Sigmoid colon (tissue), 7 donors: Measurements from ENCODE around the gene GPC6. TPM values are rescaled to one million over a fixed set of nuclear protein-coding genes. Genes with fewer than 3 reads are reported as not detected.
A peak's percentile ranks its signal among the peaks of the same experiment; 100 is the strongest.

ENCODE experiments used
- DNase-seq: peaks from one replicate; pipeline ENCODE4 v3.0.0-alpha.2; 2019
- H3K27ac ChIP-seq, 4 donors: fragments of 200-600 bp; sonication (generic); one replicate each; pipeline ENCODE4 v1.5.1; 2016 to 2019; ENCODE audit warnings: mild to moderate bottlenecking in 1 of 4
- H3K27me3 ChIP-seq, 3 donors: fragments of 200-600 bp; sonication (generic); one replicate each; pipeline ENCODE4 v1.5.1; 2019; ENCODE audit warnings: mild to moderate bottlenecking in 1 of 3
- H3K36me3 ChIP-seq, 4 donors: fragments of 200-600 bp; sonication (generic); one replicate each; pipeline ENCODE4 v1.5.1; 2016 to 2019
- H3K4me1 ChIP-seq, 4 donors: fragments of 200-600 bp; sonication (generic); one replicate each; pipeline ENCODE4 v1.5.1; 2017 to 2019
- H3K4me3 ChIP-seq, 4 donors: fragments of 200-600 bp; sonication (generic); one replicate each; pipeline ENCODE4 v1.5.1; 2017 to 2019; ENCODE audit warnings: mild to moderate bottlenecking in 2 of 4, moderate library complexity in 1 of 4
- H3K9me3 ChIP-seq, 4 donors: fragments of 200-600 bp in 3 of 4; sonication (generic) in 3 of 4; one replicate each; pipeline versions ENCODE4 v1.5.1 to v1.6.1; 2013 to 2019
- CTCF ChIP-seq, 4 experiments: fragments of 450-650 bp in 3 of 4; fragments of 200-600 bp in 1 of 4; IDR thresholded peaks; one replicate each; pipeline ENCODE4 v1.5.1; 2016 to 2019; ENCODE audit warnings: antibody characterized with exemption in 4 of 4, mild to moderate bottlenecking in 3 of 4, moderate library complexity in 2 of 4
- EP300 ChIP-seq, 4 donors: sonication (generic); formaldehyde crosslinking; IDR thresholded peaks; one replicate each; pipeline ENCODE4 v1.6.1; 2017; ENCODE audit warnings: antibody characterized with exemption in 4 of 4
- POLR2A ChIP-seq, 2 donors: fragments of 450-650 bp; IDR thresholded peaks; one replicate each; pipeline ENCODE4 v1.6.1; 2016; ENCODE audit warnings: antibody characterized with exemption in 2 of 2, mild to moderate bottlenecking in 2 of 2, moderate library complexity in 2 of 2
- POLR2AphosphoS5 ChIP-seq, 4 donors: sonication (generic); formaldehyde crosslinking; IDR thresholded peaks; one replicate each; pipeline ENCODE4 v1.6.1; 2017; ENCODE audit warnings: antibody characterized with exemption in 4 of 4
- WGBS, 2 donors: extraction: QIAGEN DNeasy Blood & Tissue Kit; methylation state at CpG; one replicate each; pipeline ENCODE4 v1.1.7; 2013; 5-methylcytosine and 5-hydroxymethylcytosine counted together
- intact Hi-C: fragments of 100-400 bp; cut with DNase I; formaldehyde crosslinking; loops from one replicate; pipeline ENCODE4 v1.15.1; 2023
- polyA plus RNA-seq, 3 donors: library from polyadenylated mRNA; stranded (reverse); fragments of 200-250 nt; gene quantifications; one replicate each; pipeline ENCODE4 v1.2.3, GENCODE V29; 2013
- total RNA-seq, 4 donors: library from RNA; depleted of rRNA; stranded (reverse); fragments of >200 nt; gene quantifications; one replicate each; pipeline ENCODE4 v1.1.0, GENCODE V29; 2016
- donor health status: healthy with polysubstance abuse.
- donor health status: Bipolar disorder and iron deficiency.
- donor health status: healthy.

Gene GPC6
- total and polyA plus RNA-seq, 7 donors = 0.23 to 27.5 (median 14.4) TPM

GRCh38 chr13:93776936-93777335 lies 550.3 kb downstream of the GPC6 start:
- DNase-seq = no peak
- Histone ChIP-seq H3K9me3 (no peaks in the 10 kb centered on the region), H3K36me3 (no peaks in the 10 kb centered on the region), H3K4me3 (no peak overlapping the region), H3K4me1 (peaks cover 0 to 10% (median 0%) of the 10 kb centered on the region in 4 donors), H3K27ac (peak overlapping the region in 1 of 4 donors; percentile 37), H3K27me3 (no peaks in the 10 kb centered on the region)
- TF ChIP-seq CTCF (IDR thresholded peaks at IDR 0.05) = no peak
- TF ChIP-seq POLR2A (IDR thresholded peaks at IDR 0.05) = no peak
- TF ChIP-seq POLR2AphosphoS5 (IDR thresholded peaks at IDR 0.05) = no peak
- TF ChIP-seq EP300 (IDR thresholded peaks at IDR 0.05) = no peak
- intact Hi-C loops = no loop called here
- 83 to 87% methylated on average over 5 of the region's 5 CpGs for WGBS, 2 donors

GRCh38 chr13:93777504-93777903 lies 550.9 kb downstream of the GPC6 start:
- Histone ChIP-seq H3K27ac (no peak overlapping the region), H3K36me3 (no peaks in the 10 kb centered on the region), H3K4me1 (peaks cover 0 to 10% (median 0%) of the 10 kb centered on the region in 4 donors), H3K27me3 (no peaks in the 10 kb centered on the region), H3K9me3 (no peaks in the 10 kb centered on the region), H3K4me3 (no peak overlapping the region)
- WGBS, 2 donors = 54 to 77% methylated on average over 2 of the region's 2 CpGs
- intact Hi-C loops = no loop called here
- no peak for TF ChIP-seq EP300 (IDR thresholded peaks at IDR 0.05)
- no peak for TF ChIP-seq CTCF (IDR thresholded peaks at IDR 0.05)
- no peak for TF ChIP-seq POLR2AphosphoS5 (IDR thresholded peaks at IDR 0.05)
- DNase-seq = no peak

GRCh38 chr13:93778548-93778947 lies 551.9 kb downstream of the GPC6 start:
- no peak overlapping the region for H3K4me3 ChIP-seq
- peaks cover 0 to 10% (median 0%) of the 10 kb centered on the region in 4 donors for H3K4me1 ChIP-seq
- WGBS, 2 donors = 73 to 90% methylated on average over 1 of the region's 1 CpG
- no peaks in the 10 kb centered on the region for H3K36me3 ChIP-seq
- no peak for TF ChIP-seq POLR2AphosphoS5 (IDR thresholded peaks at IDR 0.05)
- no peak for TF ChIP-seq POLR2A (IDR thresholded peaks at IDR 0.05)
- H3K27ac ChIP-seq = no peak overlapping the region
- no peaks in the 10 kb centered on the region for H3K9me3 ChIP-seq
- H3K27me3 ChIP-seq = no peaks in the 10 kb centered on the region
- DNase-seq = no peak
- intact Hi-C loops = no loop called here

- no peak for DNase-seq
- intact Hi-C loops = no loop called here
- no peaks in the 10 kb centered on the region for H3K9me3 ChIP-seq
- 71 to 86% methylated on average over 1 of the region's 1 CpG for WGBS, 2 donors
- no peak for TF ChIP-seq POLR2AphosphoS5 (IDR thresholded peaks at IDR 0.05)
- TF ChIP-seq POLR2A (IDR thresholded peaks at IDR 0.05) = no peak
- no peak for TF ChIP-seq EP300 (IDR thresholded peaks at IDR 0.05)
- no peak for TF ChIP-seq CTCF (IDR thresholded peaks at IDR 0.05)
- H3K4me3 ChIP-seq = no peak overlapping the region
- H3K27me3 ChIP-seq = no peaks in the 10 kb centered on the region
- H3K4me1 ChIP-seq = no peaks in the 10 kb centered on the region
- H3K36me3 ChIP-seq = no peaks in the 10 kb centered on the region
- H3K27ac ChIP-seq = no peak overlapping the region
Measured at GRCh38 chr13:93784191-93784590, 557.6 kb downstream of the GPC6 start.

GRCh38 chr13:93786846-93787489 lies 560.4 kb downstream of the GPC6 start:
- Histone ChIP-seq H3K4me1 (no peaks in the 10 kb centered on the region), H3K27ac (no peak overlapping the region), H3K27me3 (no peaks in the 10 kb centered on the region), H3K36me3 (no peaks in the 10 kb centered on the region), H3K9me3 (no peaks in the 10 kb centered on the region), H3K4me3 (no peak overlapping the region)
- no peak for DNase-seq
- intact Hi-C loops = no loop called here
- TF ChIP-seq POLR2A (IDR thresholded peaks at IDR 0.05) = no peak
- TF ChIP-seq CTCF (IDR thresholded peaks at IDR 0.05) = no peak
- TF ChIP-seq EP300 (IDR thresholded peaks at IDR 0.05) = no peak
- TF ChIP-seq POLR2AphosphoS5 (IDR thresholded peaks at IDR 0.05) = no peak
- WGBS, 2 donors = 70 to 76% methylated on average over 4 of the region's 4 CpGs
